GM19395 (cell line): ENCODE results near the gene IFNA6.
"Not testable (repeated sequence)": the region's sequence is repeated elsewhere in the genome, so short reads cannot be mapped to it uniquely, and the experiment has no call there.

Experiments
- ATAC-seq: cut with Tn5 transposase; IDR thresholded peaks from one replicate; pipeline ENCODE4 v1.9.1; 2021; ENCODE audit warnings: mild to moderate bottlenecking, moderate library complexity; ENCODE audit not compliant: unreplicated experiment

Gene IFNA6

GRCh38 chr9:21350787-21351186 is at the start of gene IFNA6:
Gene IFNA6, minus strand, starts transcription at chr9:21350887. Its CDS starts 0 bp downstream, at chr9:21350887.
- no peak for ATAC-seq

GRCh38 chr9:21399956-21400355 is 49.3 kb upstream of the IFNA6 start:
- ATAC-seq = no peak

GRCh38 chr9:21398955-21399489 is 48.3 kb upstream of the IFNA6 start:
- no peak for ATAC-seq

GRCh38 chr9:21395778-21396717 is 45.4 kb upstream of the IFNA6 start:
- ATAC-seq = peak; percentile 79

- ATAC-seq = peak; percentile 83
These were observed 41.6 kb upstream of the IFNA6 start for GRCh38 chr9:21392270-21392669.

GRCh38 chr9:21385131-21385670 is 34.5 kb upstream of the IFNA6 start, which contains the start of gene IFNA2:
Gene IFNA2, minus strand, starts transcription at chr9:21385398. Its CDS starts 69 bp downstream, at chr9:21385329.
- peak; percentile 22 for ATAC-seq

GRCh38 chr9:21383627-21384026 is 32.9 kb upstream of the IFNA6 start:
- ATAC-seq = no peak

GRCh38 chr9:21381448-21382339 is 31.0 kb upstream of the IFNA6 start:
- ATAC-seq = peak; percentile 99

- not testable (repeated sequence) for ATAC-seq
These were observed 20.8 kb upstream of the IFNA6 start for GRCh38 chr9:21371467-21371866.

GRCh38 chr9:21367957-21368356 is 17.3 kb upstream of the IFNA6 start, which contains the start of gene IFNA13:
Gene IFNA13, minus strand, starts transcription at chr9:21368057. Its CDS starts 47 bp downstream, at chr9:21368010.
- ATAC-seq = no peak

- peak; percentile 95 for ATAC-seq
These were observed 16.5 kb upstream of the IFNA6 start for GRCh38 chr9:21367169-21367568.

- ATAC-seq = no peak
These were observed 11.6 kb upstream of the IFNA6 start for GRCh38 chr9:21362287-21362686.

GRCh38 chr9:21357479-21358460 is 7.1 kb upstream of the IFNA6 start:
- peak; percentile 95 for ATAC-seq

- no peak for ATAC-seq
These were observed 2.2 kb downstream of the IFNA6 start for GRCh38 chr9:21348430-21348970.

GRCh38 chr9:21340735-21341134 is 10.0 kb downstream of the IFNA6 start:
- no peak for ATAC-seq

GRCh38 chr9:21336457-21336856 is 14.2 kb downstream of the IFNA6 start:
- ATAC-seq = no peak

GRCh38 chr9:21334701-21335632 is 15.7 kb downstream of the IFNA6 start, which contains the start of gene KLHL9:
Gene KLHL9, minus strand, starts transcription at chr9:21335404. Its CDS starts 545 bp downstream, at chr9:21334859.
- ATAC-seq = peak; percentile 89

GRCh38 chr9:21333226-21333625 is 17.5 kb downstream of the IFNA6 start:
- ATAC-seq = no peak
